GM12878 (cell line): ENCODE measurements around the gene SPTLC3. TPM values are rescaled to one million over a fixed set of nuclear protein-coding genes. Genes with fewer than 3 reads are reported as not detected.
A peak's percentile ranks its signal among the peaks of the same experiment; 100 is the strongest.

Source experiments
- ATAC-seq: fragments of 200-7000 bp; cut with Tn5 transposase; 3 replicates; pipeline ENCODE4 v1.9.1; 2020; ENCODE audit warnings: mild to moderate bottlenecking, moderate library complexity
- BruUV-seq: library from RNA; stranded (reverse); fragments of 400-500 nt; replicated peaks from 2 replicates; lab custom pipeline; 2021; lab: Mats Ljungman, UMichigan
- CTCF ChIA-PET: fragments of 300-600 bp; sonication (Branson Sonifier 250); formaldehyde crosslinking; extraction: SDS; loops from one replicate; lab custom pipeline; 2021; ENCODE audit warnings: inconsistent platforms; lab: Yijun Ruan, JAX
- POLR2A ChIA-PET: fragments of 350-600 bp; formaldehyde crosslinking; extraction: SDS; loops from one replicate; lab custom pipeline; 2021; ENCODE audit warnings: inconsistent platforms; lab: Charles Lee
- RAD21 ChIA-PET: fragments of 300-600 bp; sonication (Branson Sonifier 250); formaldehyde crosslinking; loops from one replicate; lab custom pipeline; 2023; ENCODE audit warnings: antibody characterized with exemption; ENCODE audit not compliant: unreplicated experiment; lab: Charles Lee
- SMC1A ChIA-PET: fragments of 300-600 bp; sonication (Branson Sonifier 250); formaldehyde crosslinking; loops from one replicate; lab custom pipeline; 2023; ENCODE audit not compliant: unreplicated experiment, uncharacterized antibody; lab: Charles Lee
- DNase-seq: peaks from one replicate; pipeline ENCODE4 v3.0.0-alpha.2; 2011; ENCODE audit warnings: low read depth, low spot score
- FAIRE-seq: peaks from 3 replicates; lab custom pipeline; 2011; peaks lifted over from hg19 to GRCh38; lab: Jason Lieb, UNC
- H2AFZ ChIP-seq: 2 replicates; pipeline ENCODE4 v1.6.0; 2011; ENCODE audit warnings: low read depth, low read length, control low read depth; ENCODE audit not compliant: control insufficient read depth
- H3K27ac ChIP-seq: 2 replicates; pipeline ENCODE4 v1.5.1; 2011; ENCODE audit warnings: control low read depth; ENCODE audit not compliant: control insufficient read depth, insufficient read depth
- H3K27me3 ChIP-seq, 2 experiments: replicated peaks in 1 of 2; 2 replicates each; pipeline versions ENCODE4 v1.6.0 to v1.6.1; 2011; ENCODE audit warnings: low read length in 1 of 2; ENCODE audit not compliant: control insufficient read depth in 2 of 2, insufficient read depth in 2 of 2
- H3K36me3 ChIP-seq, 2 experiments: 2 replicates each; pipeline ENCODE4 v1.5.1; 2011; ENCODE audit warnings: low read length in 1 of 2; ENCODE audit not compliant: control insufficient read depth in 2 of 2, insufficient read depth in 2 of 2
- H3K4me1 ChIP-seq: 2 replicates; pipeline ENCODE4 v1.6.1; 2011; ENCODE audit warnings: mild to moderate bottlenecking, low read length, moderate library complexity, mixed read lengths; ENCODE audit not compliant: control insufficient read depth, insufficient read depth
- H3K4me2 ChIP-seq: 2 replicates; pipeline ENCODE4 v1.6.0; 2011; ENCODE audit warnings: control low read depth; ENCODE audit not compliant: control insufficient read depth, insufficient read depth
- H3K4me3 ChIP-seq: fragments of 200-600 bp; sonication (generic); 2 replicates; pipeline ENCODE4 v1.5.1; 2016
- H3K79me2 ChIP-seq: 2 replicates; pipeline ENCODE4 v1.6.0; 2011; ENCODE audit warnings: low read length; ENCODE audit not compliant: control insufficient read depth, insufficient read depth
- H3K9ac ChIP-seq: 2 replicates; pipeline ENCODE4 v1.8.0; 2011; ENCODE audit warnings: low read length, control low read depth, mixed read lengths; ENCODE audit not compliant: control insufficient read depth, insufficient read depth
- H3K9me3 ChIP-seq: replicated peaks from 3 replicates; pipeline ENCODE4 v1.5.1; 2011; ENCODE audit warnings: mild to moderate bottlenecking, low read length; ENCODE audit not compliant: control insufficient read depth, insufficient read depth
- H4K20me1 ChIP-seq: 2 replicates; pipeline ENCODE4 v1.6.0; 2011; ENCODE audit not compliant: control insufficient read depth, insufficient read depth
- CEBPB ChIP-seq, 2 experiments: fragments of 150-350 bp in 1 of 2; IDR thresholded peaks; 2 replicates each; pipeline ENCODE4 v1.6.1; 2012 to 2014; ENCODE audit warnings: low read depth in 2 of 2, low read length in 2 of 2, borderline replicate concordance in 1 of 2, inconsistent platforms in 1 of 2
- CHD1 ChIP-seq: IDR thresholded peaks from 2 replicates; pipeline ENCODE4 v1.6.1; 2012; ENCODE audit warnings: low read depth, low read length, improper control_type of control experiment
- CHD4 ChIP-seq: fragments of 200-600 bp; sonication (generic); IDR thresholded peaks from 2 replicates; pipeline ENCODE4 v1.6.1; 2016; ENCODE audit warnings: mild to moderate bottlenecking
- CREM ChIP-seq: IDR thresholded peaks from 2 replicates; pipeline ENCODE4 v1.6.1; 2014; ENCODE audit warnings: antibody characterized with exemption, low read depth
- ETV6 ChIP-seq, 2 experiments: fragments of 450-650 bp in 1 of 2; IDR thresholded peaks in 1 of 2; conservative IDR thresholded peaks in 1 of 2; 2 replicates each; pipeline ENCODE4 v1.6.1; 2014; ENCODE audit warnings: antibody characterized with exemption in 1 of 2, borderline replicate concordance in 1 of 2, low read depth in 1 of 2, mild to moderate bottlenecking in 1 of 2, moderate library complexity in 1 of 2
- HCFC1 ChIP-seq: fragments of 150-350 bp; IDR thresholded peaks from 2 replicates; pipeline ENCODE4 v1.6.1; 2014; ENCODE audit warnings: low read length
- NRF1 ChIP-seq: conservative IDR thresholded peaks from 2 replicates; pipeline ENCODE4 v1.6.1; 2011; ENCODE audit warnings: mild to moderate bottlenecking, low read depth, low read length, improper control_type of control experiment
- SREBF1 ChIP-seq: IDR thresholded peaks from 2 replicates; pipeline ENCODE4 v1.6.1; 2012; ENCODE audit warnings: mild to moderate bottlenecking, low read length
- YBX1 ChIP-seq: fragments of 450-650 bp; IDR thresholded peaks from 2 replicates; pipeline ENCODE4 v1.6.1; 2016; ENCODE audit warnings: antibody characterized with exemption
- WGBS: methylation state at CpG from one replicate; pipeline ENCODE4 v1.1.6; 2016; ENCODE audit warnings: low lambda C conversion rate; ENCODE audit not compliant: insufficient replicate concordance, insufficient coverage; ENCODE audit errors: missing lambda C conversion rate; 5-methylcytosine and 5-hydroxymethylcytosine counted together
- in situ Hi-C: fragments of 300-500 bp; cut with MboI; formaldehyde crosslinking; loops from 9 replicates; pipeline ENCODE4 v1.14.3; 2018; ENCODE audit warnings: mixed read lengths
- intact Hi-C: fragments of 100-400 bp; cut with micrococcal nuclease; formaldehyde crosslinking; loops from one replicate; pipeline ENCODE4 v1.14.2; 2022; ENCODE audit not compliant: unreplicated experiment
- polyA plus RNA-seq, 11 experiments: library from polyadenylated mRNA; depleted of rRNA in 4 of 11; unstranded in 6 of 11; stranded (reverse) in 5 of 11; fragments of >200 nt; fragmentation: Nextera tagmentation in 4 of 11; fragmentation: Illumina TruSeq in 1 of 11; extraction: Ambion mirVana in 4 of 11; extraction: Trizol in 1 of 11; gene quantifications; 1 replicate in 1 of 11; 2 replicates in 10 of 11; pipeline versions ENCODE4 v1.2.1 to v1.2.3, GENCODE V29; 2011 to 2016; ENCODE audit warnings: inconsistent platforms in 2 of 11, missing spikeins in 2 of 11, low read depth in 1 of 11
- total RNA-seq, 4 experiments: library from RNA; depleted of rRNA in 3 of 4; stranded (reverse); fragments of >200 nt in 3 of 4; fragmentation: Illumina TruSeq in 1 of 4; extraction: Trizol in 1 of 4; gene quantifications; 2 replicates each; pipeline versions ENCODE4 v1.2.1 to v1.2.3, GENCODE V29; 2013 to 2021
- TF ChIP-seq, protein P1 (sequence below): fragments of 450-650 bp; IDR thresholded peaks from 2 replicates; pipeline ENCODE4 v1.6.1; 2017; ENCODE audit warnings: borderline replicate concordance
- TF ChIP-seq, protein P2 (sequence below): fragments of 450-650 bp; IDR thresholded peaks from 2 replicates; pipeline ENCODE4 v1.6.1; 2018; ENCODE audit warnings: mild to moderate bottlenecking, low read depth, moderate library complexity; ENCODE audit not compliant: partially characterized antibody

Gene SPTLC3
- total and polyA plus RNA-seq, 10 of the 15 experiments (the other 5 are each of a cell fraction or from before 2014, with no cell fraction given), result 0.04 to 0.29 (median 0.06) TPM; not detected in 7

DNA sequence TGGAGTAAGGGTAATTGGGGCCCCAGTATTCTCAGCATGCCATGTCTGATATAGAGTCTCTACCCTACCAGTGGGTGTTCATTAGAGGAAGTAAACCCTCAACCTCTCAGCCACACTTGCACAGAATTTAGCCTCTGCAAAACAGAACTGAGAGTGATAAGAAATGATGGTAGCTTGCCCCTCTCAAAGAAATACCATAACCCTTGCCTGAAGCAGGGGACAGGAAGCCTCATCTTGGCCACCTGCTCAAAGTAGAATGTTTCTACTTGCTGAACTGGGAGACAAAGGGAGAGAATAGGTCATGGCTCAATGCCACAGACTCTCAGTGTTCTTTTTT is 33.7 kb downstream of the SPTLC3 start:
- intact Hi-C loops, result no loop called here

DNA sequence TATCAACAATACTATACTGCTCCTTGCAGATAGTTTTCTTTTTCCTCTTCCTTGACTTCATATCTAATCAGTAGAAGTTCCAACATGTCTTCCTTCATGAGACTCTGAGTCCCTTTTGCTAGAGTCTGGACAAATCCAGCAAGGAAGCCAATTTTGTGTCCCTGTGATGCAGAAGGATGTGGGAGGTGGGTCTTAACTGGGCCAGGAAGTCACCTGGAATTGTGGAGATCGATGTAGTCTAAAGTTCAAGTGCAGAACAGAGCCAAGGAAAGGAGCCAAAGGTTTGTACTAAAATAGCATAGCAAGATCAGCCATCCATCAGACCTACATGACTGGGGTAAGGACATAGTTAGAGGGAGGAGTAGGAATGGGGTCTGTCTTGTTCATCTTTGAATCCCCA is 37.6 kb downstream of the SPTLC3 start:
- WGBS, result 0% methylated on average over 1 of the region's 1 CpG
- Histone ChIP-seq H2AFZ (no peak overlapping the region), H4K20me1 (no peaks in the 10 kb centered on the region), H3K9ac (no peak overlapping the region), H3K36me3 (no peaks in the 10 kb centered on the region), H3K27me3 (no peaks in the 10 kb centered on the region), H3K27ac (no peak overlapping the region), H3K79me2 (no peaks in the 10 kb centered on the region), H3K4me3 (no peak overlapping the region), H3K4me2 (no peak overlapping the region), H3K4me1 (no peaks in the 10 kb centered on the region), H3K9me3 (no peaks in the 10 kb centered on the region)
- TF ChIP-seq ETV6 (conservative IDR thresholded peaks at IDR 0.05 in 1 of 2, IDR thresholded peaks at IDR 0.05 in 1 of 2; ENCODE audit: borderline replicate concordance in 1 of 2, low read depth in 1 of 2) (no peak), SREBF1 (no peak), NRF1 (no peak), HCFC1 (no peak)
- TF ChIP-seq, protein P1, sequence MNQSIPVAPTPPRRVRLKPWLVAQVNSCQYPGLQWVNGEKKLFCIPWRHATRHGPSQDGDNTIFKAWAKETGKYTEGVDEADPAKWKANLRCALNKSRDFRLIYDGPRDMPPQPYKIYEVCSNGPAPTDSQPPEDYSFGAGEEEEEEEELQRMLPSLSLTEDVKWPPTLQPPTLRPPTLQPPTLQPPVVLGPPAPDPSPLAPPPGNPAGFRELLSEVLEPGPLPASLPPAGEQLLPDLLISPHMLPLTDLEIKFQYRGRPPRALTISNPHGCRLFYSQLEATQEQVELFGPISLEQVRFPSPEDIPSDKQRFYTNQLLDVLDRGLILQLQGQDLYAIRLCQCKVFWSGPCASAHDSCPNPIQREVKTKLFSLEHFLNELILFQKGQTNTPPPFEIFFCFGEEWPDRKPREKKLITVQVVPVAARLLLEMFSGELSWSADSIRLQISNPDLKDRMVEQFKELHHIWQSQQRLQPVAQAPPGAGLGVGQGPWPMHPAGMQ, result no peak
- no TSS peak for BruUV-seq
- SMC1A ChIA-PET, result no interaction called here
- in situ Hi-C loops (no loop called here), intact Hi-C loops (no loop called here)
- FAIRE-seq (no peak), ATAC-seq (no peak), DNase-seq (no peak)
- RAD21 ChIA-PET, result no interaction called here
- CTCF ChIA-PET, result no interaction called here
- POLR2A ChIA-PET, result no interaction called here

More for the DNA sequence above, 33.7 kb downstream of the SPTLC3 start:
- Histone ChIP-seq H3K36me3 (no peaks in the 10 kb centered on the region), H3K4me2 (no peak overlapping the region), H2AFZ (no peak overlapping the region), H3K4me1 (no peaks in the 10 kb centered on the region), H3K27ac (no peak overlapping the region), H3K9ac (no peak overlapping the region), H3K9me3 (no peaks in the 10 kb centered on the region), H3K27me3 (no peaks in the 10 kb centered on the region), H4K20me1 (no peaks in the 10 kb centered on the region), H3K4me3 (no peak overlapping the region), H3K79me2 (no peaks in the 10 kb centered on the region)
- ATAC-seq (peak; percentile 17; the same call in 1 of the 3 replicates), FAIRE-seq (no peak), DNase-seq (no peak)
- ChIA-PET CTCF (no interaction called here), SMC1A (no interaction called here), POLR2A (no interaction called here), RAD21 (no interaction called here)
- TF ChIP-seq CHD4, result no peak
- no peak for TF ChIP-seq CREM
- TF ChIP-seq SREBF1, result no peak
- TF ChIP-seq YBX1, result no peak
- TF ChIP-seq CHD1, result no peak
- no peak for TF ChIP-seq CEBPB (IDR thresholded peaks at IDR 0.05; ENCODE audit: borderline replicate concordance in 1 of 2, low read depth in 2 of 2, low read length in 2 of 2)
- TF ChIP-seq, protein P2, sequence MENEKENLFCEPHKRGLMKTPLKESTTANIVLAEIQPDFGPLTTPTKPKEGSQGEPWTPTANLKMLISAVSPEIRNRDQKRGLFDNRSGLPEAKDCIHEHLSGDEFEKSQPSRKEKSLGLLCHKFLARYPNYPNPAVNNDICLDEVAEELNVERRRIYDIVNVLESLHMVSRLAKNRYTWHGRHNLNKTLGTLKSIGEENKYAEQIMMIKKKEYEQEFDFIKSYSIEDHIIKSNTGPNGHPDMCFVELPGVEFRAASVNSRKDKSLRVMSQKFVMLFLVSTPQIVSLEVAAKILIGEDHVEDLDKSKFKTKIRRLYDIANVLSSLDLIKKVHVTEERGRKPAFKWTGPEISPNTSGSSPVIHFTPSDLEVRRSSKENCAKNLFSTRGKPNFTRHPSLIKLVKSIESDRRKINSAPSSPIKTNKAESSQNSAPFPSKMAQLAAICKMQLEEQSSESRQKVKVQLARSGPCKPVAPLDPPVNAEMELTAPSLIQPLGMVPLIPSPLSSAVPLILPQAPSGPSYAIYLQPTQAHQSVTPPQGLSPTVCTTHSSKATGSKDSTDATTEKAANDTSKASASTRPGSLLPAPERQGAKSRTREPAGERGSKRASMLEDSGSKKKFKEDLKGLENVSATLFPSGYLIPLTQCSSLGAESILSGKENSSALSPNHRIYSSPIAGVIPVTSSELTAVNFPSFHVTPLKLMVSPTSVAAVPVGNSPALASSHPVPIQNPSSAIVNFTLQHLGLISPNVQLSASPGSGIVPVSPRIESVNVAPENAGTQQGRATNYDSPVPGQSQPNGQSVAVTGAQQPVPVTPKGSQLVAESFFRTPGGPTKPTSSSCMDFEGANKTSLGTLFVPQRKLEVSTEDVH, result no peak
- BruUV-seq, result no TSS peak
- in situ Hi-C loops, result no loop called here
